ENCODE data around the gene RBBP8.
"Not testable (repeated sequence)": the region's sequence is repeated elsewhere in the genome, so short reads cannot be mapped to it uniquely, and the experiment has no call there.

The RBBP8 gene

DNA sequence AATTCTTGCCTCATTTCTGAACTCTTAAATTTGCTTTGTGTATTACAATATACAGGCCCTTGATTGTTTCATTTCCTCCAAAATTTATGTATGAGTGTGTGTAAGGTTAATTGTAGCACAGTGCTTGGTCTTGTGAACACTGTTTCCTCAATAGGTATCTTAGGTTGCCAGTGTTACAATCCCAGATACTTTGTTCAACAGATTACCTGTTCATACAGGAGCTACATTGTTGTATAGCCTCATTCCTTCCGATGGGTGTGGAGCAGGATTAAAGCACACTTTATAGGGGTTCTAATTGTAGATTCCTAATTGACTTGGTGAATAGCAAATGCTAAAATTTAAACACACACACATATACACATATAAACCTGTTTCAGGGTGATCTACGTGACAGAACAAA lies 10.7 kb downstream of the RBBP8 start:
- no peak for DNase-seq (ENCODE audit: low read depth)

- no peak for DNase-seq (ENCODE audit: low read depth)
Observed at GRCh38 chr18:22946217-22946616, 13.1 kb downstream of the RBBP8 start.

DNA sequence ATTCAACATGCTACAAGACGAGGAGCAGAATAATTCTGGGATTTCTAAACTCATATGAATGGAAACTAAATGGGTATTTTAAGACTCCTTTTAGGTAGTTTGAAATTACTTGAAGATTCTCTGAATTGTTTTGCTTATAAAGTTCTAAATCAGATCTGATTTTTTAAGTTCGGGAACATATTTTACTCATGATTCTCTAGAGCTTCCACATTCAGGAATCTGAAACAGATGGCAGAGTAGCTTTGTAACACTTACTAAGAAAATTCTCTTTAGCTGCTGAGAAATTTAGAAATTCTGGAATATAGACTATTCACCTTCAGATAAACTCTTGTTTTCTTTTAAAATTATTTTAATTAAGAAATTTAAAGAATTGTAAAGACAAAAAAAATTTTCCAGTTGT lies 13.7 kb downstream of the RBBP8 start:
- no peak for DNase-seq (ENCODE audit: low read depth)

- DNase-seq (ENCODE audit: low read depth): no peak
Observed at GRCh38 chr18:22951823-22952222, 18.7 kb downstream of the RBBP8 start.

- DNase-seq (ENCODE audit: low read depth): no peak
Observed at GRCh38 chr18:22952525-22952924, 19.4 kb downstream of the RBBP8 start.

GRCh38 chr18:22953982-22954381 lies 20.9 kb downstream of the RBBP8 start:
- DNase-seq (ENCODE audit: low read depth): not testable (repeated sequence)

- DNase-seq (ENCODE audit: low read depth): no peak
Observed at GRCh38 chr18:22956226-22956625, 23.1 kb downstream of the RBBP8 start.

DNA sequence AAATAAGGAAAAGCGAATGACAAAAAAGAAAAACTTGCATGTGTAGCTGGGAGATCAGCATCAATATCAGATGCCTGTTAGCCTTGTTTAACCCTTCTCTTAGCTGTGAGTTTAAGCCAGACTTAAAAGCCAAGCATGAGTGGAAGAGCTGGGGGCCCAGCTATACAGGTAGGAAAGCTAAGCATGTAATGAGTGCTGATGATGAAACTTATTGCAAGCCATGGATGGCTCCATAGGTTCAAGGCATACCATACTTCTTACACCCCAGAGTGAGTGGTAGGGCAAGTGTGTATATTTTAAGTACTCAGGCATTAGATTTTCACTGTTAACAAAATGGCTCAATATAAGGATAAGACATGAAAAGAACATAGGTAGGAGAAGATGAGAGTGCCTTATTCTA lies 28.0 kb downstream of the RBBP8 start:
- DNase-seq (ENCODE audit: low read depth): no peak

GRCh38 chr18:22962004-22962403 lies 28.9 kb downstream of the RBBP8 start:
- DNase-seq (ENCODE audit: low read depth): no peak

DNA sequence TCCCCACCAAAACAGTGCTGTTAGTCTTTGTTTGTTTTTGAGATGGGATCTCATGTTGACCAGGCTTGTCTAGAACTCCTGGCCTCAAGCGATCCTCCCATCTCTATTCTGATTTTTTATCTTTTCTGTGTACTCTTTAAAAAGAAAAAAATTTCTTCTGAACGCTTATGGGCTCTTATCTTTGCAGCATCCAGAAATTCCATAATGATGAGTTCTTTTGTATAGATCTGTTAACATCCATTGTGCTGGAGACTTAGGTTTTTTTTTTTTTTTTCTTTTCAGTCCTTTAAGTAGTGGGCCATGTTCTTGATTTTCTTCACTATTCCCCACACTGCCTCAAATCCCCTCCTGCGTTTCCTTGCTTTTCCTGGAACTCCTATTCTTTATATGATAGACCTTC lies 31.0 kb downstream of the RBBP8 start:
- no peak for DNase-seq (ENCODE audit: low read depth)

- DNase-seq (ENCODE audit: low read depth): no peak
Observed at GRCh38 chr18:22964722-22965121, 31.6 kb downstream of the RBBP8 start.

- DNase-seq (ENCODE audit: low read depth): no peak
Observed at GRCh38 chr18:22971038-22971437, 37.9 kb downstream of the RBBP8 start.

GRCh38 chr18:22974001-22974400 lies 40.9 kb downstream of the RBBP8 start:
- no peak for DNase-seq (ENCODE audit: low read depth)

DNA sequence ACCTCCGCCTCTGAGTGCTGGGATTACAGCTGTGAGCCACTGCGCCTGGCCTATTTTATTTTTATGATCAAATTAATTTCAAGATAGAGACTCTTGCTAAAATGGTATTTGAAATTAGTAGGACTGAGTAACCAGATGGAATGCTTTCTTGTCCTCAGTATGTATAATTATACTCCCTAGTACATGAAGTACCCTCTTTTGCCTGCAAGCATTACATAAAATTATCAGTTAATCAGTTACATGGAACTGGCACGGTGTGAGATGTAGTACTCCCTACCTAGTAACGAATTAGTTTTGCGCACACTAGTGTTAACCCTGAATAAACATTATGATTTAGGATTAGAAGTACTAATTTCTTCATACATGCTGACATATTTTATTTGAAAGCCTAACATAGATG lies 41.6 kb downstream of the RBBP8 start:
- DNase-seq (ENCODE audit: low read depth): no peak

GRCh38 chr18:22975508-22975907 lies 42.4 kb downstream of the RBBP8 start:
- no peak for DNase-seq (ENCODE audit: low read depth)

DNA sequence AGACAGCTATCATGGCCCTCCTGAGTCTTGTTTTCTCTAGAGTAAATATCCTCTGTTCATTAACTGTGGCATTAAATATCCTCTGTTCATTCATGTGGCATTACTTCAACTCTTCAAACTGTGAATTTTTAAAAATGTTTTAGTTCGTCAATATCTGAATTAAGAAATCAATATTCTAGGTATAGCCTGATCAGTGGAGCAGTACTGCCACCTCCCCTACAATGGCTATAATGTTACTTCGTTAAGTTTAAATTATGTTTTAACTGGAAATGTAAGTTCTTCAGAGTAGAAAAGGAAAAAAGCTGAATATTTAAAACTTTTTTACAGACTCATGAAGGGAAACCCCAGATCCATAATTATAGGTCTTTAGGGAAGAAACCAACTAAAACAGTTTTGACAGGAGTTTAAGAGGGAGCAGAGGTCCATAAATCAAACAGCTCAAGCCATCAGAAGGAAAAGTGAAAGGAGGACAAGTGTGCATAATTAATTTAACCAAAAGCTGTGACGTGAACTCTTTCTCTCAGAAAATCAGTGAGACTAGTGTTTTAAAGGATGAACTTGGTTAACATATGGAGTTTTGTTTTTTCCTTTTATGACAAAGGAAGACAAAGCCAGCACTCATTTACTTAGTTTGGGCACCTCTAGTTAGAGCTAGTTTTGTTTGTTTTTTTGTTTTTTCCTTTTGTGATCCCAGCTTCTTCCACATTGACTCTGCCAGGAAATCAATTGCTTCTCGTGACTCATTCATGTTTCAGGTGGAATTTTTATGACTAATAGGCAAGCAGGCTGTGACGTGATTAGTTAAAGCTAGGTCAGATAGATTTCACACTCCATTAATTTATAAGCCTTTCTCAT lies 44.9 kb downstream of the RBBP8 start:
- DNase-seq (ENCODE audit: low read depth): peak; percentile 68

GRCh38 chr18:22980394-22980793 lies 47.3 kb downstream of the RBBP8 start:
- DNase-seq (ENCODE audit: low read depth): no peak

DNA sequence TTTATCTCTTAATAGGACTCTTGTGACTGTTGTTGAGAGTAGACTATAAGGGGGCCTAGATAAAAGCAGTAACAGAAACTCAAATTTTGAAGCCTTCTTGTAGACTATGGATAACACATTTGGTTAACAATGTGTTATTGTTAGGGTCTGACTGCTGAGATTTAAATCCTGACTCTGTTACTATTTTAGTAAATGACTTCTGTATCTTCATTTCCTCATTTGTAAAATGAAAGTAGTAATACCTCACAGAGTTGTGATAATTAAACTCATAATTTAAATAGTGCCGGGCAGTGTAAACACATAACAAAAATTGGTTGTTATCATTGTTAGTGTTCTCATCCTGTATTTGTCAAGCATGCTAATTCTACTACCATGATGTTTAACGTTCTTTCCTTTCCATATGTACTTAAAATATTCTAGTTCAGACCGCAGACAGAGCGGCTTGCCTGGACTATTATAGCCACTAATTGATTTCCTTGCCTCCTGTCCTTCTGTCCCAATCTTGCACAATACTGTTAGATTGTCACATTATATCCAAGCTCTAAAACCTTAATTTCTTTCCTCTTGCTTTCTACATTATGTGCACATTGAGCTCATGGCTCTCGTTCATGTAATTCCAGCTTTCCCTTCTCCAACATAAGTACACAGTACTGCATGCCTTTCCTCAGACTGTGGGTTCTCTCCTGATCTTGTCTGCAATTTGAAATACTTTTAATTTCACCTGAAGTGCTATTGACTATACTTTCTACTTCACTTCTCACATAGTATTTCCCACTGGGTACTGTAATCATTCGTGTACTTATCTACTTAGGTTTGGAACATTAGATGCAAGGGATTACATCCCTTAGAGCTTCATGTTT lies 48.4 kb downstream of the RBBP8 start:
- DNase-seq (ENCODE audit: low read depth): no peak

- no peak for DNase-seq (ENCODE audit: low read depth)
Observed at GRCh38 chr18:22983175-22983574, 50.0 kb downstream of the RBBP8 start.

DNA sequence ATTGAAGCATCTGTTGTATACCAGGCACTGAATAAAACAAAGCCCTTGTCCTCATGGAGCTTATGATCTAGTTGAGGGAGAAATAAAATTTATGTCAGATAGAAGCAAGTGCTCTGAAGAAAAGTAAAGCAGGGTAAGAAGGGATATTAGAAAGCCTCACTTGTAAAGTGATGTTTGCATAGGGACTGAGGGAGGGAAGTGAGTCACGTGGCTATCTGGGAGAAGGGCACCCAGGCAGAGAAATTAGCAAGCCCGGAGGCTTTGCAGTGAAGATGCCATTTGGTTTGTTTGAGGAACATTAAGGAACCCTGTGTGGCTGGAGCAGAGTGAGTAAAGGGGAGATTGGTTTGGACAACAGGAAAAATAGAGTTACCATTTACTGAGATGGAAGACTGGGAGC lies 52.1 kb downstream of the RBBP8 start:
- no peak for DNase-seq (ENCODE audit: low read depth)

DNA sequence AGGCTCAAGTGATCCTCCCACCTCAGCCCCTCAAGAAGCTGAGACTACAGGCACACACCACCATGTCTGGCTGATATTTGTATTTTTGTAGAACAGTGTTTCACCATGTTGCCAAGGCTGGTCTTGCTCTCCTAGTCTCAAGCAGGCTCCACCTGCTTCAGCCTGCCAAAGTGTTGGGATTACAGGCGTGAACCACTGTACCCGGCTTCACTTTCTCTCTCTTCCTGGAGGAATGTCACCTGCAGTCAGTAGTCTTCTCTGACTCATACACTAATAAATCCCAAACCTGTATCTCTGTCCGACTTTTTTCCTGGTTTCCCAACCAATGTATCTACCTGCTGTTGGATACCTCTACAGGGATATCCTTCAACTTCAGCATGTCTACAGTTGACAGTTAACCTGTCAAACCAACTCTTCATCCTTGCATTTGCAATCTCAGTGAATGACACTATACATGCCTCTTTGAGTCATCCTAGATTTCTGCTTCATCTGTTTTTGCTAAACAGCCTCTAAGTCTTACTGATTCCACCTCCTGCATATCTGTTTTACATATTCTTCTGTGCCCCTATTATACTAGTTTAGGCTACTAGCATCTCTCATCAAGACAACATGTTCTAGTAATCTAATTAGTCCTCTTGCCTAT lies 54.5 kb downstream of the RBBP8 start:
- no peak for DNase-seq (ENCODE audit: low read depth)

GRCh38 chr18:22988208-22988607 lies 55.1 kb downstream of the RBBP8 start:
- DNase-seq (ENCODE audit: low read depth): no peak

- no peak for DNase-seq (ENCODE audit: low read depth)
Observed at GRCh38 chr18:22998344-22998743, 65.2 kb downstream of the RBBP8 start.

Measured in non-pigmented ciliary epithelial cell (primary cell).